Tibial artery (tissue), 4 donors: ENCODE results near the gene SMYD3.

Source experiments
- DNase-seq, 2 donors: peaks; one replicate each; pipeline ENCODE4 v3.0.0-alpha.2; 2019
- H3K27ac ChIP-seq, 2 donors: fragments of 200-600 bp; sonication (generic) in 1 of 2; 1 replicate in 1 of 2; 2 replicates in 1 of 2; pipeline ENCODE4 v1.5.1; 2018 to 2019; ENCODE audit warnings: mild to moderate bottlenecking in 1 of 2
- H3K27me3 ChIP-seq, 2 donors: fragments of 200-600 bp; sonication (generic) in 1 of 2; one replicate each; pipeline versions ENCODE4 v1.5.1 to v1.6.0; 2016 to 2019
- H3K36me3 ChIP-seq, 3 donors: fragments of 200-600 bp; sonication (generic) in 2 of 3; one replicate each; pipeline ENCODE4 v1.5.1; 2016 to 2019; ENCODE audit warnings: mild to moderate bottlenecking in 2 of 3
- H3K4me1 ChIP-seq, 4 donors: fragments of 200-600 bp; sonication (generic) in 2 of 4; 1 replicate in 3 of 4; 2 replicates in 1 of 4; pipeline ENCODE4 v1.5.1; 2016 to 2019
- H3K4me3 ChIP-seq, 2 donors: fragments of 200-600 bp; sonication (generic) in 1 of 2; 1 replicate in 1 of 2; 2 replicates in 1 of 2; pipeline ENCODE4 v1.5.1; 2018 to 2019; ENCODE audit warnings: mild to moderate bottlenecking in 2 of 2
- H3K9me3 ChIP-seq, 3 donors: fragments of 200-600 bp; sonication (generic) in 1 of 3; one replicate each; pipeline ENCODE4 v1.5.1; 2016 to 2019
- CTCF ChIP-seq, 2 experiments: fragments of 200-600 bp in 1 of 2; fragments of 450-650 bp in 1 of 2; IDR thresholded peaks; one replicate each; pipeline ENCODE4 v1.5.1; 2017 to 2019; ENCODE audit warnings: antibody characterized with exemption in 2 of 2, mild to moderate bottlenecking in 1 of 2, moderate library complexity in 1 of 2
- intact Hi-C: fragments of 100-400 bp; cut with DNase I; formaldehyde crosslinking; loops from one replicate; pipeline ENCODE4 v1.15.0; 2023; ENCODE audit warnings: low total_unique reads

The SMYD3 gene

GRCh38 chr1:245834002-245834401, 673.1 kb downstream of the SMYD3 start:
- no peak overlapping the region for H3K4me3 ChIP-seq
- H3K9me3 ChIP-seq: no peaks in the 10 kb centered on the region
- no peak for DNase-seq
- H3K4me1 ChIP-seq: no peaks in the 10 kb centered on the region
- H3K27me3 ChIP-seq: no peaks in the 10 kb centered on the region
- H3K36me3 ChIP-seq: no peaks in the 10 kb centered on the region
- no peak overlapping the region for H3K27ac ChIP-seq
- intact Hi-C loops: no loop called here
- TF ChIP-seq CTCF (IDR thresholded peaks at IDR 0.05): no peak

- DNase-seq: no peak
- no peak overlapping the region for H3K4me3 ChIP-seq
- H3K27me3 ChIP-seq: no peaks in the 10 kb centered on the region
- intact Hi-C loops: no loop called here
- H3K27ac ChIP-seq: no peak overlapping the region
- H3K9me3 ChIP-seq: no peaks in the 10 kb centered on the region
- no peaks in the 10 kb centered on the region for H3K4me1 ChIP-seq
- no peaks in the 10 kb centered on the region for H3K36me3 ChIP-seq
- no peak for TF ChIP-seq CTCF (IDR thresholded peaks at IDR 0.05)
Observed at GRCh38 chr1:245832771-245833527, 674.1 kb downstream of the SMYD3 start.

- Histone ChIP-seq H3K27ac (no peak overlapping the region), H3K36me3 (no peaks in the 10 kb centered on the region), H3K9me3 (no peaks in the 10 kb centered on the region), H3K27me3 (no peaks in the 10 kb centered on the region), H3K4me3 (no peak overlapping the region), H3K4me1 (no peaks in the 10 kb centered on the region)
- no peak for TF ChIP-seq CTCF (IDR thresholded peaks at IDR 0.05)
- DNase-seq: no peak
- intact Hi-C loops: no loop called here
Observed at GRCh38 chr1:245831518-245831917, 675.6 kb downstream of the SMYD3 start.

GRCh38 chr1:245829826-245830225, 677.3 kb downstream of the SMYD3 start:
- Histone ChIP-seq H3K4me1 (no peaks in the 10 kb centered on the region), H3K27me3 (no peaks in the 10 kb centered on the region), H3K36me3 (no peaks in the 10 kb centered on the region), H3K4me3 (no peak overlapping the region), H3K27ac (no peak overlapping the region), H3K9me3 (no peaks in the 10 kb centered on the region)
- intact Hi-C loops: no loop called here
- DNase-seq: no peak
- no peak for TF ChIP-seq CTCF (IDR thresholded peaks at IDR 0.05)

- no peaks in the 10 kb centered on the region for H3K36me3 ChIP-seq
- intact Hi-C loops: no loop called here
- H3K4me3 ChIP-seq: no peak overlapping the region
- H3K27ac ChIP-seq: no peak overlapping the region
- no peaks in the 10 kb centered on the region for H3K4me1 ChIP-seq
- no peaks in the 10 kb centered on the region for H3K27me3 ChIP-seq
- TF ChIP-seq CTCF (IDR thresholded peaks at IDR 0.05): no peak
- no peaks in the 10 kb centered on the region for H3K9me3 ChIP-seq
- no peak for DNase-seq
Observed at GRCh38 chr1:245829194-245829593, 677.9 kb downstream of the SMYD3 start.

GRCh38 chr1:245827301-245827700, 679.8 kb downstream of the SMYD3 start:
- Histone ChIP-seq H3K4me1 (no peaks in the 10 kb centered on the region), H3K36me3 (no peaks in the 10 kb centered on the region), H3K9me3 (no peaks in the 10 kb centered on the region), H3K27ac (no peak overlapping the region), H3K27me3 (no peaks in the 10 kb centered on the region), H3K4me3 (no peak overlapping the region)
- no peak for DNase-seq
- intact Hi-C loops: no loop called here
- no peak for TF ChIP-seq CTCF (IDR thresholded peaks at IDR 0.05)
